Lung (tissue), 12 donors: ENCODE results near the gene UBE2I. TPM values are rescaled to one million over a fixed set of nuclear protein-coding genes. Genes with fewer than 3 reads are reported as not detected.
"Not testable (repeated sequence)": the region's sequence is repeated elsewhere in the genome, so short reads cannot be mapped to it uniquely, and the experiment has no call there.

Experiments used
- ATAC-seq: fragments of 200-7000 bp; cut with Tn5 transposase; one replicate; pipeline ENCODE4 v1.9.1; 2020; ENCODE audit warnings: moderate number of reproducible peaks; ENCODE audit not compliant: insufficient read depth, low FRiP score
- DNase-seq, 3 donors: peaks; one replicate each; pipeline ENCODE4 v3.0.0-alpha.2; 2013 to 2017
- H3K27ac ChIP-seq, 2 donors: one replicate each; pipeline ENCODE4 v1.5.1; 2013; ENCODE audit warnings: mild to moderate bottlenecking in 2 of 2, moderate library complexity in 2 of 2, control low read depth in 1 of 2, inconsistent platforms in 1 of 2, low read depth in 1 of 2, low read length in 1 of 2
- H3K27me3 ChIP-seq, 3 donors: one replicate each; pipeline ENCODE4 v1.5.1; 2013; ENCODE audit warnings: low read length in 2 of 3; ENCODE audit not compliant: control insufficient read depth in 3 of 3, insufficient read depth in 3 of 3
- H3K36me3 ChIP-seq, 4 donors: one replicate each; pipeline ENCODE4 v1.5.1; 2013; ENCODE audit warnings: low read length in 4 of 4, mild to moderate bottlenecking in 1 of 4, moderate library complexity in 1 of 4; ENCODE audit not compliant: control insufficient read depth in 4 of 4, insufficient read depth in 4 of 4
- H3K4me1 ChIP-seq, 5 donors: one replicate each; pipeline ENCODE4 v1.5.1; 2013; ENCODE audit warnings: low read length in 5 of 5, mild to moderate bottlenecking in 2 of 5, moderate library complexity in 1 of 5; ENCODE audit not compliant: control insufficient read depth in 5 of 5, insufficient read depth in 5 of 5
- H3K4me3 ChIP-seq: one replicate; pipeline ENCODE4 v1.5.1; 2013; ENCODE audit warnings: mild to moderate bottlenecking, control low read depth, moderate library complexity
- H3K9ac ChIP-seq, 2 donors: one replicate each; pipeline ENCODE4 v1.5.1; 2013; ENCODE audit warnings: low read length in 2 of 2, control low read depth in 1 of 2; ENCODE audit not compliant: insufficient read depth in 1 of 2
- H3K9me3 ChIP-seq, 4 donors: one replicate each; pipeline ENCODE4 v1.5.1; 2013; ENCODE audit warnings: low read length in 3 of 4, mild to moderate bottlenecking in 1 of 4, moderate library complexity in 1 of 4; ENCODE audit not compliant: control insufficient read depth in 4 of 4, insufficient read depth in 3 of 4
- WGBS, 2 donors: extraction: QIAGEN DNeasy Blood & Tissue Kit; methylation state at CpG; one replicate each; pipeline ENCODE4 v1.1.7; 2013; 5-methylcytosine and 5-hydroxymethylcytosine counted together
- polyA plus RNA-seq, 2 donors: library from polyadenylated mRNA; stranded (reverse); fragments of 200-250 nt; gene quantifications; one replicate each; pipeline ENCODE4 v1.2.1, GENCODE V29; 2013
- total RNA-seq, 2 donors: library from RNA; depleted of rRNA in 1 of 2; stranded (reverse); fragments of >200 nt in 1 of 2; gene quantifications; one replicate each; pipeline ENCODE4 v1.2.1, GENCODE V29; 2014 to 2021
- TF ChIP-seq, protein P1 (sequence below): IDR thresholded peaks from 2 replicates; pipeline ENCODE4 v1.5.1; 2012; ENCODE audit warnings: mild to moderate bottlenecking; ENCODE audit errors: control extremely low read depth, extremely low read depth
- donor health status: control.
- donor health status: control.
- donor health status: Bipolar disorder and iron deficiency.
- donor health status: healthy.
- donor health status: DM: yes; HTN: yes; CAD: no.

The UBE2I gene
- total and polyA plus RNA-seq, 4 donors = 63.9 to 96.8 (median 81.5) TPM

DNA sequence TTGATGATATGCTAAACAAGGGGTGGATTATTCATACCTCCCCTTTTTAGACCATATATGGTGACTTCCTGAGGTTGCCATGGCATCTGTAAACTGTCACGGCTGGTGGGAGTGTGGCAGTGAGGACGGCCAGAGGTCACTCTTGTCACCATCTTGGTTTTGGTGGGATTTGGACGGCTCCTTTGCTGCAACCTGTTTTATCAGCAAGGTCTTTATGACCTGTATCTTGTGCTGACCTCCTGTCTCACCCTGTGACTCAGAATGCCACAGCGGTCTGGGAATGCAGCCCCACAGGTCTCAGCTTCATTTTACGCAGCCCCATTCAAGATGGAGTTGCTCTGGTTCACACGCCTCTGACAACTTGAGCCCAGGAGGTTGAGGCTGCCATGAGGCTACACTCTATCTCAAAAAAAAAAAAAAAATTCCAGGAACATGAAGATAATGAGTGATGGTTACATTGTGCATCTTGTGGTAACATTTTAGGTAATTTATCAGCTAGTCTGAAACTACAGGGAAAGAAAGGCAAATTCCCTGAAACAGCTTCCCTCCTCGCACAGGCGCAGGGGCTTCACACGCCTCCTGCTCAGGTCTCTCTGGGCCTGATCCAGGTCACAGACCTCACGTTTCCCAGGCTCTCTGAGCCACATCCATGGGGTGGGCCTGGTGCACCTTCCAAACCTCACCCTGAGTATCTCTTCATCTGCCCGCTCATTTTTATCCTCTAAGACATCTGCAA lies 15.3 kb upstream of the UBE2I start:
- no peaks in the 10 kb centered on the region for H3K36me3 ChIP-seq
- peaks cover 0 to 2% (median 0%) of the 10 kb centered on the region in 5 donors for H3K4me1 ChIP-seq
- no peak overlapping the region for H3K9ac ChIP-seq
- H3K27me3 ChIP-seq = peaks cover 0 to 24% (median 16%) of the 10 kb centered on the region in 3 donors
- no peak overlapping the region for H3K27ac ChIP-seq
- no peak for ATAC-seq
- 58 to 72% methylated on average over 11 of the region's 11 CpGs for WGBS, 2 donors
- peaks cover 0 to 3% (median 0%) of the 10 kb centered on the region in 4 donors for H3K9me3 ChIP-seq
- H3K4me3 ChIP-seq = no peak overlapping the region
- TF ChIP-seq, protein P1, sequence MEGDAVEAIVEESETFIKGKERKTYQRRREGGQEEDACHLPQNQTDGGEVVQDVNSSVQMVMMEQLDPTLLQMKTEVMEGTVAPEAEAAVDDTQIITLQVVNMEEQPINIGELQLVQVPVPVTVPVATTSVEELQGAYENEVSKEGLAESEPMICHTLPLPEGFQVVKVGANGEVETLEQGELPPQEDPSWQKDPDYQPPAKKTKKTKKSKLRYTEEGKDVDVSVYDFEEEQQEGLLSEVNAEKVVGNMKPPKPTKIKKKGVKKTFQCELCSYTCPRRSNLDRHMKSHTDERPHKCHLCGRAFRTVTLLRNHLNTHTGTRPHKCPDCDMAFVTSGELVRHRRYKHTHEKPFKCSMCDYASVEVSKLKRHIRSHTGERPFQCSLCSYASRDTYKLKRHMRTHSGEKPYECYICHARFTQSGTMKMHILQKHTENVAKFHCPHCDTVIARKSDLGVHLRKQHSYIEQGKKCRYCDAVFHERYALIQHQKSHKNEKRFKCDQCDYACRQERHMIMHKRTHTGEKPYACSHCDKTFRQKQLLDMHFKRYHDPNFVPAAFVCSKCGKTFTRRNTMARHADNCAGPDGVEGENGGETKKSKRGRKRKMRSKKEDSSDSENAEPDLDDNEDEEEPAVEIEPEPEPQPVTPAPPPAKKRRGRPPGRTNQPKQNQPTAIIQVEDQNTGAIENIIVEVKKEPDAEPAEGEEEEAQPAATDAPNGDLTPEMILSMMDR = no peak
- no peak for DNase-seq

DNA sequence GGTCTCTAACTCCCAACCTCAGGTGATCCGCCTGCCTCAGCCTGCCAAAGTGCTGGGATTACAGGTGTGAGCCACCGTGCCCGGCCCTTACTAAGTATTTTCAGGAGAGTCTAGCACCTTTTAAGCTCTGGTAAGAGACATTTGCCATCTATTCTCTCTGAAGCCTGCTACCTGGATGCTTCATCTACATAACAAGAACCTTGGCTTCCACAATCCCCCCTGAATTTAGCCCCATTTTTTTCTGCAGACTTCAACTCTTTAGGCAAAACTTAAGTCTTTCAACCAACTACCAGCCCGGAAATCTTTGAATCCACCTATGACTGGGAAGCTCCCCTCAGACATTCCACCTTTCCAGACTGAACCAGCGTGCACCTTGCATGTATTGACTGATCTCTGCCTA lies 14.0 kb upstream of the UBE2I start:
- Histone ChIP-seq H3K9ac (no peak overlapping the region), H3K27me3 (peaks cover 0 to 20% (median 17%) of the 10 kb centered on the region in 3 donors), H3K36me3 (no peaks in the 10 kb centered on the region), H3K4me1 (peaks cover 0 to 2% (median 0%) of the 10 kb centered on the region in 5 donors), H3K27ac (no peak overlapping the region), H3K4me3 (no peak overlapping the region), H3K9me3 (peaks cover 0 to 2% (median 0%) of the 10 kb centered on the region in 4 donors)
- 56 to 75% methylated on average over 5 of the region's 5 CpGs for WGBS, 2 donors
- ATAC-seq (no peak), DNase-seq (no peak)
- TF ChIP-seq, protein P1 = no peak

DNA sequence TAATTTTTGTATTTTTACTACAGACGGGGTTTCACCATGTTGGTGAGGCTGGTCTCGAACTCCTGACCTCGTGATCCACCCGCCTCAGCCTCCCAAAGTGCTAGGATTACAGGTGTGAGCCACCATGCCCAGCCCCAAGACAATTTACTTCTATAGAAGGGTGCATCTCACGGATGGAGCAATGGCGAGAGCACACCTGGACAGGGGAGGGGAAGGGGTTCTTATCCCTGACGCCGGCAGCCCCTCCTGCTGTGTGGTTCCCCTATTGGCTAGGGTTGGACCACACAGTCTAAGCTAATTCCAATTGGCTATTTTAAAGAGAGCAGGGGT lies 12.8 kb upstream of the UBE2I start:
- ATAC-seq, DNase-seq, H3K4me3 ChIP-seq, H3K36me3 ChIP-seq, H3K4me1 ChIP-seq, H3K9me3 ChIP-seq, H3K9ac ChIP-seq: not testable (repeated sequence)
- WGBS, 2 donors = 77 to 83% methylated on average over 8 of the region's 8 CpGs
- peak overlapping the region in 1 of 2 donors; percentile 83 for H3K27ac ChIP-seq
- H3K27me3 ChIP-seq = peaks cover 0 to 16% (median 12%) of the 10 kb centered on the region in 3 donors

DNA sequence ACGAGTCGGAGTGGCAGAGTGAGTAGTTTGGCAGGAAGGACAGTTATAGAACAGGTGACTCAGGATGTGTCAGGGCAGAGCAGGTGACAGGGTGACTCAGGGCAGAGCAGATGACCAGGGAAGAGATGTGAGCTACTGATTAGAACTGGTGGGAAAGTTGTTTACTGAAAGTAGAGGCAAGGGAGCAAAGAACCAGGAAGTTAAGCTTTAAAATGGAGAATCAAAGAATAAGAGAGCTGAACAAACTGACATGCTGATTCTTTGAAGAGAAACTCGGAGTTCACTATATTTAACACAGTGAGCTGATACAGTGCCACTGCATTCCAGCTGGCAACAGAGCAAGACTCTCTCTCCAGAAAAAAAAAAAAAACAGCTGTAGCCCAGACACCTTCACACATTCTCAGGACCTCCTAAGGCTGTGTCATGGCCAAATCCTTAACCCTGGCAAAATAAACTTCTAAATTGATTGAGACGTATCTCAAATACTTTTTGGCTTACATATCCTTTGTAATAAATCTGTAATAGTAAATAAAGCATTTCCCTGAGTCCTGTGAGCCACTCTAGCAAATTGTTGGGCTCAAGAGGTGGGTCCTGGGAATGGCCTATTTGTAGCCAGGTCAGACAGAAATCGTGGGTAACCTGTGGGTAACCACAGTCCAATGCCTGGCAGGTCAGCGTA lies 12.3 kb upstream of the UBE2I start:
- 38 to 61% methylated on average over 6 of the region's 6 CpGs for WGBS, 2 donors
- peaks cover 0 to 16% (median 12%) of the 10 kb centered on the region in 3 donors for H3K27me3 ChIP-seq
- TF ChIP-seq, protein P1 = no peak
- DNase-seq (peak in 2 of 3 donors; percentile 24 to 38), ATAC-seq (no peak)
- H3K9ac ChIP-seq = no peak overlapping the region
- peak overlapping the region in 1 of 2 donors; percentile 83 for H3K27ac ChIP-seq
- H3K36me3 ChIP-seq = no peaks in the 10 kb centered on the region
- peaks cover 0 to 5% (median 0%) of the 10 kb centered on the region in 5 donors for H3K4me1 ChIP-seq
- H3K9me3 ChIP-seq = no peaks in the 10 kb centered on the region
- H3K4me3 ChIP-seq = no peak overlapping the region
